C4-2B (cell line): ENCODE results near the gene TCEA2.
A peak's percentile ranks its signal among the peaks of the same experiment; 100 is the strongest.

Experiments
- H3K27ac ChIP-seq: fragments of 450-650 bp; 2 replicates; pipeline ENCODE4 v1.5.1; 2017
- ZFX ChIP-seq: fragments of 450-650 bp; IDR thresholded peaks from 2 replicates; pipeline ENCODE4 v1.6.1; 2017
- TF ChIP-seq, protein P1 (sequence below): fragments of 450-650 bp; conservative IDR thresholded peaks from 2 replicates; pipeline ENCODE4 v1.5.1; 2017; ENCODE audit warnings: mild to moderate bottlenecking

TCEA2 gene

DNA sequence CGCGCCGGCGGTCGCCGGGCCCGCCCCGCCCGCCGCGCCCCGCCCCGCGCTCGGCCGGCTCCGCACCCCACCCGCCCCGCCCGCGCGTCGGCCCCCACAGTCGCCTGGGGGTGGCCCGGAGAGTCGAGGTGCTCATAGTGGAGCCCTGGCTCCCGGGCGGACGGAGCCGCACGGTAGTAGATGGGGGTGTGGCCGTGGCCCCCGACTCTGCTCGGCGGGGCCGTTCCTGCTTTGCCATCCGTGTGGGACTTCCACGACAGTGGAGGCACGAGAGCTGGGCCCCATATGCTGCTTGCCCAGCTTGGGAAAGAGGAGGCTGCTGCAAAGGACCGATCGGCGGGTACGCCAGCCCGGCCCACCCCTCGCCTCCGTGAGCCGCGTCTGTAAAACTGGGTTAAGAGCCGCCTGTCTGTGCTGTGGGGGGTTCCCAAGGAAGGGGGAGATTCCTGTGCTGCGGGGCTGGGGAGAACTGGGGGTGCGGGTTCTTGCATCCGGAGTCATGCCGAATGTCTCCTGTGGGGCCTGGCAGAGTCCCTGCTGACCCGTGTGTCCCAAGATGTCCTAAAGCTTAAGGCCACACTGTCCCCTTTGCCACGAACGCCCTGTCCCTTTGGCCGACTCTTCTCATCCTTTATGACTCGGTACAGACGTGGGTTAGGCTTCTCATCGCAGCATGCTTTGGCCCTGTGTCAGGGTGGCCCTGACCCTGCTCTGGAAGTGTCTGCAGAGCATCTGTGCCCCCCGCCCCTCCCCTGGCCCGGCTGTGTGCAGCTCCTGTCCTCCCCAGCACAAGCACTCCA, 17.2 kb downstream of the TCEA2 start, which contains the start of gene OPRL1:
Gene OPRL1 (plus strand): TSS at position 70 of the 800 bp plus-strand sequence. CDS start 12,639 bp downstream, outside the sequence.
- peak within 1 kb of the TSS; percentile 64 for H3K27ac ChIP-seq
- TF ChIP-seq ZFX: no peak
- TF ChIP-seq, protein P1, sequence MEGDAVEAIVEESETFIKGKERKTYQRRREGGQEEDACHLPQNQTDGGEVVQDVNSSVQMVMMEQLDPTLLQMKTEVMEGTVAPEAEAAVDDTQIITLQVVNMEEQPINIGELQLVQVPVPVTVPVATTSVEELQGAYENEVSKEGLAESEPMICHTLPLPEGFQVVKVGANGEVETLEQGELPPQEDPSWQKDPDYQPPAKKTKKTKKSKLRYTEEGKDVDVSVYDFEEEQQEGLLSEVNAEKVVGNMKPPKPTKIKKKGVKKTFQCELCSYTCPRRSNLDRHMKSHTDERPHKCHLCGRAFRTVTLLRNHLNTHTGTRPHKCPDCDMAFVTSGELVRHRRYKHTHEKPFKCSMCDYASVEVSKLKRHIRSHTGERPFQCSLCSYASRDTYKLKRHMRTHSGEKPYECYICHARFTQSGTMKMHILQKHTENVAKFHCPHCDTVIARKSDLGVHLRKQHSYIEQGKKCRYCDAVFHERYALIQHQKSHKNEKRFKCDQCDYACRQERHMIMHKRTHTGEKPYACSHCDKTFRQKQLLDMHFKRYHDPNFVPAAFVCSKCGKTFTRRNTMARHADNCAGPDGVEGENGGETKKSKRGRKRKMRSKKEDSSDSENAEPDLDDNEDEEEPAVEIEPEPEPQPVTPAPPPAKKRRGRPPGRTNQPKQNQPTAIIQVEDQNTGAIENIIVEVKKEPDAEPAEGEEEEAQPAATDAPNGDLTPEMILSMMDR: no peak

DNA sequence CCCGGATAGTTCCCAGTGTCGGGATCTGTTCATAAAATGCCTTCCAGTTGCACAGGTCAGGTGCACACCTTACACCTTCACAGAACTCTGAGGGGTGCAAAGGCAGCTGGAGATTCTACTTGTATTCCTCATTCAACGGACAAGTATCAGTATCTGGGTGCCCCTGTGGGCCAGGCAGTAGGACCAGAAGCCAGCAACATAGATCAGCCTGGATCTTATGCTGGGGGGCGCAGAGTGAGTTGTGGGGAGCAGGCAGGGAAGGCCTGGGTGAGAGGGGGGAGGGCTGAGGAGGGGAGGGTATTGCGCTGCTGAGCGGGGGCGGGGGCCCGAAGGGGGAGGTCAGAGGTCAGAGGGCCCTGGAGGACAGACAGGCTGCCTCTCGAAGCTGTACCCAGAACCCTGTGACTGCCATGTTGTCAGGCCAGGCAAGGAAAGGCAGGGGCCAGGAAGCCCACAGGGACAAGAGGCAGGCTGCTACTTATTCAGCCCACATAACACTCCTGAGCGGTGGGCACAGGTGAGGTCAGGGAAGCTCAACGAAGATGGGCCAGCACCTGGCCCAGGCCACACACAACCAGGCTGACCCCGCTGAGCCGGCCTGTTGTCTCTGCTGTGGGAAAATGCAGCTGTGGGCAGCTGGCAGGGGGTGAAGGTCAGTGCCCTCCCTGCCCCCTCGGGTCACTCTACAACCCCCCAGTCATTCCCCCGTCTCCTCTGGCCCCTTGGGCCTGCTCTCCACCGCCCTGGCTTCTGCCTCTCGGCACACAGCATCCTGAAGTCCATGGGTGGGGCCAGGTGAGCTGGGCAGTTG, 18.0 kb downstream of the TCEA2 start:
- no peak for TF ChIP-seq ZFX
- TF ChIP-seq, protein P1: no peak
- no peak overlapping the region for H3K27ac ChIP-seq

DNA sequence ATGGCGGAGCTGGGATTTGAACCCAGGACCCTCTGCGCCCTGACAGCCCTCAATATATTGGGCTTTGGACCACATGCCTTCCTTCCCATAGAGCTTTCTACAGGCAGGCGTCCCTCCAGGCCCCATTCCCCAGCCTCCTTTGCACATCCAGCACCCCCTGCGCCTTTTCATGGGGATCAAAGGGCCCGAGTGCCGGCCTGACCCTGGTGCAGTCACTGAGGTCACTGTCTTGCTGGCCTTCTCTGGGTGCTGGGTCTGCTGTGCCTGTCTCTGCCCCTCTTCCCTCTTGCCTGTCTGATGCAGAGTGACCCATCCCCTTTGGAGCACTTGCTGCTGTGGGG, 18.6 kb downstream of the TCEA2 start:
- no peak for TF ChIP-seq ZFX
- TF ChIP-seq, protein P1: no peak

DNA sequence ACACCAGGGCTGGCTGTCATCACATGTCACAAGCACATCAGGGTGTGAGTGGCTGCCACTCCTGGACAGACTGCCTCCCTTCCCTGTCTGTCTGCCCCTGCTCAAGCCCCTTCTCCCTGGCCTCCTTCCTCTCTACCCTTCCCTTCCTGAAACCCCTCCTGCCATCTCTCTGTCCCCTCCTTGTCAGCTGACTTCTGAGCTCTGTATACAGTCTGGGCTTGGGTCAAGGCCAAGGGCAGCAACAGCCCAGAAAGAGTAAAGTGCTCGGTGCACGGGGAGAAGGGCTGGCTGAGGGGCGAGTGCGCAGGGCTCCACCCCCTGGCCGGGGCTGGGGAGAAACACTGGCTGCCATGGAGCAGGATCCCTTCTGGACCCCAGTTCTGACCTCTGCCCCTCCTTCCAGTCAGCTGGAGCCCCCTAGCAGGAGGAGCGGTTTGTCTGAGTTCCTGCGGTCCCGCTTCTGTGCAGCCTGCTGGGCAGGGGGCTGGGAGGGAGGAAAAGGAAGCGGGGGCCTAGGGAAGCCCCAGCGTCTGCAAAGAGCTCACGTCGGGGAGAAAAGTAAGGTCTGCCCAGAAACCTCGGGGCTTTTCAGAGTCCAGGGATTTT, 19.2 kb downstream of the TCEA2 start:
- no peak overlapping the region for H3K27ac ChIP-seq

More for the DNA sequence above, 18.6 kb downstream of the TCEA2 start:
- H3K27ac ChIP-seq: no peak overlapping the region

DNA sequence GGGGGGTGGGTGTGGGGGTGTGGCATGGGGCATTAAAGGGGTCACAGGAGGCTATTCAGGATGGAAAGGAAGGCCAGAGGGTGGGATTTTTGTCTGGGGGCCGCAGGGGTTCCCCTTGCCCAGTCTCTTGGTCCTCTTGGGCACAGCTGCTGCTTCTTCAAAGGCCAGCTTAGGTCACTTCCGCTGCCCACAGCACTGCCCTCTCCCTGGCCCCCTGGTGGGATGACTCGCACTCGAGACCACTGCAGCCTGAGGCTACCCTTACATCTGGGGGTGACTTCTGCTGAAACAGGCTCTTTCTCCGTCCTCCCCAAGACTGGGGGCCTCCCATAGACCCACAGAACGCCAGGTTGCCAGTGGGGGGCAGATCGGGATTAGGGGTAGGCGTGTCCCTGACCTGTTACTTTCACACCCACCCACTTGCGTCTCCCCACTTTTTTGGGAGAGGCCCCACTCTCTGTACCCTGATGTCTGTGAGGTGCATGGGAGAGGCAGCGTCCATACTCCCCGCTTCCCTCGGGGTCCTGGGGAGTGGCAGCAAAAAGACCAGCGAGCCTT, 19.9 kb downstream of the TCEA2 start:
- H3K27ac ChIP-seq: no peak overlapping the region

More for the DNA sequence above, 19.2 kb downstream of the TCEA2 start:
- TF ChIP-seq, protein P1: no peak
- TF ChIP-seq ZFX: no peak

DNA sequence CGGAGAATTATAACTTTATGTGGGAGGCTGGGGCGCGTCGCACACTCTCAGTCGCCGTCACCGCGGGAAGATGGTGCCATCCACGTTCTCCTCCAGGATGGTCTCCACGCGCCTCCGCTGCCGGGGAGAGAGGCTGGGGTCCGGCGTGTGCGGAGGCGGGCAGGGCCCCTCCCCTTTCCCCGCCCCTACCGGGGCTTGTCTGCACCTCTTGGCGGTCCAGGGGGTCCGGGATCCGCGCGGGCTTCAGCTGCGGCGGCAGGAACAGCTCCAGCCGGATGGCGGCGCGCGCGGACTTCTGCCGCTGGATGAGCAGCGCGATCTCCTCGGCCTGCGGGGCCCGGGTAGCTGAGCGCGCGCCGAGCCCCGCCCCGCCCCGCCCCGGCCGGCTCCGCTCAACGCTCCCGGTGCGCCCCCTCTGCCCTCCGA, 20.4 kb downstream of the TCEA2 start:
- H3K27ac ChIP-seq: no peak overlapping the region
- TF ChIP-seq ZFX: no peak
- TF ChIP-seq, protein P1: peak; percentile 88

More for the DNA sequence above, 19.9 kb downstream of the TCEA2 start:
- no peak for TF ChIP-seq ZFX
- TF ChIP-seq, protein P1: no peak
